ENCODE results near the gene FBXO15.
A peak's percentile ranks its signal among the peaks of the same experiment; 100 is the strongest.

The FBXO15 gene

GRCh38 chr18:74154716-74155115 lies 7.1 kb upstream of the FBXO15 start:
- 93 to 99% methylated on average over 4 of the region's 4 CpGs for WGBS, 2 experiments
- Histone ChIP-seq H3K27ac (ENCODE audit: insufficient read depth, low read depth, low read length, poor library complexity, severe bottlenecking) (no peak overlapping the region), H3K27me3 (ENCODE audit: control insufficient read depth, insufficient read depth, low read length, poor library complexity, severe bottlenecking) (no peaks in the 10 kb centered on the region), H3K4me3 (ENCODE audit: insufficient read depth, low read depth, low read length) (no peak overlapping the region), H3K4me1 (ENCODE audit: control insufficient read depth, insufficient read depth, low read length) (peaks cover 5% of the 10 kb centered on the region), H3K36me3 (ENCODE audit: control insufficient read depth, insufficient read depth, low read length) (peaks cover 21% of the 10 kb centered on the region), H3K9me3 (ENCODE audit: control insufficient read depth, low read length) (no peaks in the 10 kb centered on the region)

- Histone ChIP-seq H3K36me3 (ENCODE audit: control insufficient read depth, insufficient read depth, low read length) (peaks cover 21% of the 10 kb centered on the region), H3K4me1 (ENCODE audit: control insufficient read depth, insufficient read depth, low read length) (peaks cover 7% of the 10 kb centered on the region), H3K27me3 (ENCODE audit: control insufficient read depth, insufficient read depth, low read length, poor library complexity, severe bottlenecking) (no peaks in the 10 kb centered on the region), H3K9me3 (ENCODE audit: control insufficient read depth, low read length) (no peaks in the 10 kb centered on the region), H3K4me3 (ENCODE audit: insufficient read depth, low read depth, low read length) (no peak overlapping the region), H3K27ac (ENCODE audit: insufficient read depth, low read depth, low read length, poor library complexity, severe bottlenecking) (no peak overlapping the region)
- 93 to 98% methylated on average over 2 of the region's 4 CpGs for WGBS, 2 experiments
Observed at GRCh38 chr18:74153793-74154192, 6.2 kb upstream of the FBXO15 start.

GRCh38 chr18:74153377-74153776 lies 5.7 kb upstream of the FBXO15 start:
- WGBS, 2 experiments: 91 to 95% methylated on average over 2 of the region's 4 CpGs
- no peak overlapping the region for H3K27ac ChIP-seq (ENCODE audit: insufficient read depth, low read depth, low read length, poor library complexity, severe bottlenecking)
- no peak overlapping the region for H3K4me3 ChIP-seq (ENCODE audit: insufficient read depth, low read depth, low read length)
- H3K9me3 ChIP-seq (ENCODE audit: control insufficient read depth, low read length): no peaks in the 10 kb centered on the region
- peaks cover 20% of the 10 kb centered on the region for H3K36me3 ChIP-seq (ENCODE audit: control insufficient read depth, insufficient read depth, low read length)
- no peaks in the 10 kb centered on the region for H3K27me3 ChIP-seq (ENCODE audit: control insufficient read depth, insufficient read depth, low read length, poor library complexity, severe bottlenecking)
- H3K4me1 ChIP-seq (ENCODE audit: control insufficient read depth, insufficient read depth, low read length): peaks cover 7% of the 10 kb centered on the region

GRCh38 chr18:74152857-74153256 lies 5.2 kb upstream of the FBXO15 start:
- no peaks in the 10 kb centered on the region for H3K9me3 ChIP-seq (ENCODE audit: control insufficient read depth, low read length)
- H3K27ac ChIP-seq (ENCODE audit: insufficient read depth, low read depth, low read length, poor library complexity, severe bottlenecking): no peak overlapping the region
- peaks cover 18% of the 10 kb centered on the region for H3K36me3 ChIP-seq (ENCODE audit: control insufficient read depth, insufficient read depth, low read length)
- 93 to 94% methylated on average over 2 of the region's 2 CpGs for WGBS, 2 experiments
- H3K4me3 ChIP-seq (ENCODE audit: insufficient read depth, low read depth, low read length): no peak overlapping the region
- no peaks in the 10 kb centered on the region for H3K27me3 ChIP-seq (ENCODE audit: control insufficient read depth, insufficient read depth, low read length, poor library complexity, severe bottlenecking)
- H3K4me1 ChIP-seq (ENCODE audit: control insufficient read depth, insufficient read depth, low read length): peaks cover 7% of the 10 kb centered on the region

GRCh38 chr18:74152270-74152669 lies 4.6 kb upstream of the FBXO15 start:
- no peaks in the 10 kb centered on the region for H3K9me3 ChIP-seq (ENCODE audit: control insufficient read depth, low read length)
- 92 to 94% methylated on average over 6 of the region's 6 CpGs for WGBS, 2 experiments
- H3K27me3 ChIP-seq (ENCODE audit: control insufficient read depth, insufficient read depth, low read length, poor library complexity, severe bottlenecking): no peaks in the 10 kb centered on the region
- no peak overlapping the region for H3K4me3 ChIP-seq (ENCODE audit: insufficient read depth, low read depth, low read length)
- peaks cover 18% of the 10 kb centered on the region for H3K36me3 ChIP-seq (ENCODE audit: control insufficient read depth, insufficient read depth, low read length)
- H3K4me1 ChIP-seq (ENCODE audit: control insufficient read depth, insufficient read depth, low read length): peaks cover 7% of the 10 kb centered on the region
- H3K27ac ChIP-seq (ENCODE audit: insufficient read depth, low read depth, low read length, poor library complexity, severe bottlenecking): no peak overlapping the region

- WGBS, 2 experiments: 86 to 88% methylated on average over 5 of the region's 5 CpGs
- Histone ChIP-seq H3K4me3 (ENCODE audit: insufficient read depth, low read depth, low read length) (no peak overlapping the region), H3K4me1 (ENCODE audit: control insufficient read depth, insufficient read depth, low read length) (peaks cover 7% of the 10 kb centered on the region), H3K36me3 (ENCODE audit: control insufficient read depth, insufficient read depth, low read length) (peaks cover under 1% of the 10 kb centered on the region), H3K27me3 (ENCODE audit: control insufficient read depth, insufficient read depth, low read length, poor library complexity, severe bottlenecking) (no peaks in the 10 kb centered on the region), H3K27ac (ENCODE audit: insufficient read depth, low read depth, low read length, poor library complexity, severe bottlenecking) (no peak overlapping the region), H3K9me3 (ENCODE audit: control insufficient read depth, low read length) (no peaks in the 10 kb centered on the region)
Observed at GRCh38 chr18:74149878-74150277, 2.2 kb upstream of the FBXO15 start.

GRCh38 chr18:74148543-74149070 lies 973 bp upstream of the FBXO15 start:
- Histone ChIP-seq H3K27me3 (ENCODE audit: control insufficient read depth, insufficient read depth, low read length, poor library complexity, severe bottlenecking) (no peaks in the 10 kb centered on the region), H3K4me3 (ENCODE audit: insufficient read depth, low read depth, low read length) (peak overlapping the region; percentile 75), H3K9me3 (ENCODE audit: control insufficient read depth, low read length) (no peaks in the 10 kb centered on the region), H3K4me1 (ENCODE audit: control insufficient read depth, insufficient read depth, low read length) (peaks cover 7% of the 10 kb centered on the region), H3K27ac (ENCODE audit: insufficient read depth, low read depth, low read length, poor library complexity, severe bottlenecking) (no peak overlapping the region), H3K36me3 (ENCODE audit: control insufficient read depth, insufficient read depth, low read length) (no peaks in the 10 kb centered on the region)
- WGBS, 2 experiments: 0% methylated on average over 25 of the region's 25 CpGs

- Histone ChIP-seq H3K27ac (ENCODE audit: insufficient read depth, low read depth, low read length, poor library complexity, severe bottlenecking) (no peak overlapping the region), H3K9me3 (ENCODE audit: control insufficient read depth, low read length) (no peaks in the 10 kb centered on the region), H3K27me3 (ENCODE audit: control insufficient read depth, insufficient read depth, low read length, poor library complexity, severe bottlenecking) (no peaks in the 10 kb centered on the region), H3K4me3 (ENCODE audit: insufficient read depth, low read depth, low read length) (peak overlapping the region; percentile 75), H3K36me3 (ENCODE audit: control insufficient read depth, insufficient read depth, low read length) (no peaks in the 10 kb centered on the region), H3K4me1 (ENCODE audit: control insufficient read depth, insufficient read depth, low read length) (peaks cover 7% of the 10 kb centered on the region)
- WGBS, 2 experiments: 1% methylated on average over 28 of the region's 28 CpGs
Observed at GRCh38 chr18:74147491-74147778, 199 bp downstream of the FBXO15 start.

GRCh38 chr18:74146756-74147155 lies 878 bp downstream of the FBXO15 start:
- WGBS, 2 experiments: 61 to 67% methylated on average over 3 of the region's 3 CpGs
- H3K4me1 ChIP-seq (ENCODE audit: control insufficient read depth, insufficient read depth, low read length): peaks cover 7% of the 10 kb centered on the region
- peak overlapping the region; percentile 75 for H3K4me3 ChIP-seq (ENCODE audit: insufficient read depth, low read depth, low read length)
- no peaks in the 10 kb centered on the region for H3K36me3 ChIP-seq (ENCODE audit: control insufficient read depth, insufficient read depth, low read length)
- no peak overlapping the region for H3K27ac ChIP-seq (ENCODE audit: insufficient read depth, low read depth, low read length, poor library complexity, severe bottlenecking)
- no peaks in the 10 kb centered on the region for H3K9me3 ChIP-seq (ENCODE audit: control insufficient read depth, low read length)
- no peaks in the 10 kb centered on the region for H3K27me3 ChIP-seq (ENCODE audit: control insufficient read depth, insufficient read depth, low read length, poor library complexity, severe bottlenecking)

- no peak overlapping the region for H3K4me3 ChIP-seq (ENCODE audit: insufficient read depth, low read depth, low read length)
Observed at GRCh38 chr18:74142252-74142651, 5.4 kb downstream of the FBXO15 start.

GRCh38 chr18:74141667-74142066 lies 6.0 kb downstream of the FBXO15 start:
- no peak overlapping the region for H3K27ac ChIP-seq (ENCODE audit: insufficient read depth, low read depth, low read length, poor library complexity, severe bottlenecking)
- H3K4me3 ChIP-seq (ENCODE audit: insufficient read depth, low read depth, low read length): no peak overlapping the region
- no peaks in the 10 kb centered on the region for H3K27me3 ChIP-seq (ENCODE audit: control insufficient read depth, insufficient read depth, low read length, poor library complexity, severe bottlenecking)
- no peaks in the 10 kb centered on the region for H3K4me1 ChIP-seq (ENCODE audit: control insufficient read depth, insufficient read depth, low read length)
- H3K36me3 ChIP-seq (ENCODE audit: control insufficient read depth, insufficient read depth, low read length): no peaks in the 10 kb centered on the region
- no peaks in the 10 kb centered on the region for H3K9me3 ChIP-seq (ENCODE audit: control insufficient read depth, low read length)
- 93% methylated on average over 2 of the region's 2 CpGs for WGBS, 2 experiments

More at GRCh38 chr18:74142252-74142651, 5.4 kb downstream of the FBXO15 start:
- H3K27ac ChIP-seq (ENCODE audit: insufficient read depth, low read depth, low read length, poor library complexity, severe bottlenecking): no peak overlapping the region
- H3K9me3 ChIP-seq (ENCODE audit: control insufficient read depth, low read length): no peaks in the 10 kb centered on the region
- H3K27me3 ChIP-seq (ENCODE audit: control insufficient read depth, insufficient read depth, low read length, poor library complexity, severe bottlenecking): no peaks in the 10 kb centered on the region
- no peaks in the 10 kb centered on the region for H3K4me1 ChIP-seq (ENCODE audit: control insufficient read depth, insufficient read depth, low read length)
- H3K36me3 ChIP-seq (ENCODE audit: control insufficient read depth, insufficient read depth, low read length): no peaks in the 10 kb centered on the region
- 85 to 91% methylated on average over 2 of the region's 2 CpGs for WGBS, 2 experiments

Measured in ectodermal cell (in vitro differentiated cells).